ACC112 (cell line): Measurements from ENCODE around the gene HERC2.

ENCODE experiments used
- H2AFZ ChIP-seq: fragments of 200-600 bp; sonication (generic); one replicate; pipeline ENCODE4 v1.6.0; 2017; ENCODE audit warnings: antibody characterized with exemption, low read length; ENCODE audit not compliant: unreplicated experiment
- H3K27ac ChIP-seq: fragments of 200-600 bp; sonication (generic); 2 replicates; pipeline ENCODE4 v1.5.1; 2014; ENCODE audit warnings: low read depth, mild to moderate bottlenecking, antibody characterized with exemption, low read length, moderate library complexity
- H3K27me3 ChIP-seq: fragments of 200-600 bp; sonication (generic); 2 replicates; pipeline ENCODE4 v1.6.1; 2014; ENCODE audit warnings: mild to moderate bottlenecking, antibody characterized with exemption, low read length, moderate library complexity, mixed read lengths; ENCODE audit not compliant: insufficient read depth
- H3K36me3 ChIP-seq: fragments of 200-600 bp; sonication (generic); 2 replicates; pipeline ENCODE4 v1.6.1; 2016; ENCODE audit warnings: mild to moderate bottlenecking, antibody characterized with exemption, low read length, moderate library complexity, mixed read lengths; ENCODE audit not compliant: insufficient read depth
- H3K4me1 ChIP-seq: fragments of 200-600 bp; sonication (generic); one replicate; pipeline ENCODE4 v1.6.1; 2016; ENCODE audit warnings: low read length, mixed read lengths; ENCODE audit not compliant: insufficient read depth, unreplicated experiment, control insufficient read depth
- H3K4me3 ChIP-seq: fragments of 200-600 bp; sonication (generic); 2 replicates; pipeline ENCODE4 v1.5.1; 2014; ENCODE audit warnings: mild to moderate bottlenecking, low read depth, low read length
- H3K79me2 ChIP-seq: fragments of 200-600 bp; sonication (generic); one replicate; pipeline ENCODE4 v1.6.0; 2016; ENCODE audit warnings: low read length; ENCODE audit not compliant: control insufficient read depth, unreplicated experiment, insufficient read depth

Gene HERC2

GRCh38 chr15:28120359-28120640 lies 201.7 kb downstream of the HERC2 start:
- Histone ChIP-seq H3K27ac (no peak overlapping the region), H3K36me3 (0 out of 2 replicates have a peak, but pooled peaks cover 7% of the 10 kb centered on the region), H3K79me2 (no peaks in the 10 kb centered on the region), H3K4me3 (no peak overlapping the region), H3K27me3 (no peaks in the 10 kb centered on the region), H3K4me1 (peaks cover 3% of the 10 kb centered on the region), H2AFZ (no peak overlapping the region)

DNA sequence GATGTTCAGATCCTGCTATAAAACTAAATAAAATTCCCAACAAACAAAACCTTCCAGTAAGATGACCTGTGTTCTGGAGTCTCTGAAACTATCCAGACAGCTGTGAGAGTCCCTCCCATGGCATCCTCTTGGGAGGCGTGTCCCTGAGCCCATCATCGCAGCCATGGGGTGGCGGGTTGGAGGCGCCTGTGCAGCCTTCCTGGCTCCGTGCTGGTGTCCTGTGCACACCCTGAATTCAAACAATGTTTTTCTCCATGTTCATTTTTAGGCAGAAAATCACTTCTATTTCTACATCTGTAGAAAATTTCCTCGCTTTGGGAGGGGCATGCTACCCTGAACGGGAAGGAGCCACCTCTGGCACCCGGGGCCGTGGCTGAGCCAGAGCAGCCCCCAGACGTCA lies 203.4 kb downstream of the HERC2 start:
- Histone ChIP-seq H3K4me1 (peaks cover 3% of the 10 kb centered on the region), H3K4me3 (no peak overlapping the region), H3K27me3 (no peaks in the 10 kb centered on the region), H3K79me2 (no peaks in the 10 kb centered on the region), H2AFZ (no peak overlapping the region), H3K27ac (no peak overlapping the region), H3K36me3 (0 out of 2 replicates have a peak, but pooled peaks cover 10% of the 10 kb centered on the region)

- no peaks in the 10 kb centered on the region for H3K27me3 ChIP-seq
- peaks cover 3% of the 10 kb centered on the region for H3K4me1 ChIP-seq
- no peak overlapping the region for H3K27ac ChIP-seq
- H2AFZ ChIP-seq: no peak overlapping the region
- no peaks in the 10 kb centered on the region for H3K79me2 ChIP-seq
- no peak overlapping the region for H3K4me3 ChIP-seq
- H3K36me3 ChIP-seq: 0 out of 2 replicates have a peak, but pooled peaks cover 10% of the 10 kb centered on the region
These were observed 203.9 kb downstream of the HERC2 start for GRCh38 chr15:28118083-28118482.

- H2AFZ ChIP-seq: no peak overlapping the region
- peaks cover 3% of the 10 kb centered on the region for H3K4me1 ChIP-seq
- no peak overlapping the region for H3K4me3 ChIP-seq
- H3K27me3 ChIP-seq: no peaks in the 10 kb centered on the region
- no peaks in the 10 kb centered on the region for H3K79me2 ChIP-seq
- H3K36me3 ChIP-seq: 0 out of 2 replicates have a peak, but pooled peaks cover 10% of the 10 kb centered on the region
- H3K27ac ChIP-seq: no peak overlapping the region
These were observed 204.5 kb downstream of the HERC2 start for GRCh38 chr15:28117432-28117990.

DNA sequence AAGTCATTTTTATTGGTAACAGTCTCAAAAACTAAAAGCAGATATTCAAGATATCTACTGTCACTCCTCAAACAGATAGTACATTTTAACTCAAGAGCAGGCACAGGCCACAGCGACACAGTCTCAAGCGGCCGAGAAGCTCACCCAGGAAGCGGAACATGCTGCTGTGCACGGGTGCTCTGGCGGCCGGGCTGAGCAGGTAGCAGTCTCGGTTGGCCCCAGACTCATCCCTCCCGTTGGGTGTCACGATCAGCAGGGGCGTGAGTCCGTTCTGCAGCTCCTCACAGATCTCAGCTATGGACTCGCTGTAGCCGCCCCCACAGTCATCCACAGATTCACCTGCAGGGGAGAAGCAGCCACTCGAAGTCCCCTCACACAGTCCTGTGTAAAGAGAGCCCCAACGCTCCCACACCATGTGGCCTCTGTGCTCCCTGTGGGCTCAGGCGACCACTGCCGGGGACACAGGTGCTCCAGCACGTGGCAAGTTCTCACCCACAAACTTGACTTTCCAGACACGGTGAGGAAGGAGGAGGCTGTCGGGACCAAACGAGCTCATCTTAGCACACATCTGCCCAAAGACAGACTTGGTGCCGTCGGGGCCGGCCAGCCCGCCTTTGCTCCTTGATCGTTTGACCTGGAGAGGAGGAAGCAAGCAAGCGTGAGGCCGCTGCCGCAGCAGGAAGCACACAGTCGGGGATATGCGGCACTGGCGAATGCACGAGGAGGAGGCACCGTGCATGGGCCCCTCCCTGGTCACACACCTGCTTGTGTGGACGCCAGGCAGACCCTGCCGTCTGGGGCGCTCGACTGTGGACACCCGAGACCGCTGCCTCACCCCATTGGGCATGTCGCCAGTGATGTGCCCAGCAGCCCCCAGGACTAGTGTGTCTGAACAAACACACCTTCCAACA lies 205.2 kb downstream of the HERC2 start:
- peaks cover 3% of the 10 kb centered on the region for H3K4me1 ChIP-seq
- no peak overlapping the region for H3K27ac ChIP-seq
- no peaks in the 10 kb centered on the region for H3K27me3 ChIP-seq
- H3K4me3 ChIP-seq: no peak overlapping the region
- no peaks in the 10 kb centered on the region for H3K79me2 ChIP-seq
- H2AFZ ChIP-seq: no peak overlapping the region
- H3K36me3 ChIP-seq: peaks cover 11% of the 10 kb centered on the region; the same call in 1 of the 2 replicates

GRCh38 chr15:28115871-28116270 lies 206.1 kb downstream of the HERC2 start:
- H3K79me2 ChIP-seq: no peaks in the 10 kb centered on the region
- peaks cover 14% of the 10 kb centered on the region; the same call in 1 of the 2 replicates for H3K36me3 ChIP-seq
- H3K4me1 ChIP-seq: peaks cover 3% of the 10 kb centered on the region
- no peaks in the 10 kb centered on the region for H3K27me3 ChIP-seq
- no peak overlapping the region for H3K27ac ChIP-seq
- no peak overlapping the region for H3K4me3 ChIP-seq
- no peak overlapping the region for H2AFZ ChIP-seq

DNA sequence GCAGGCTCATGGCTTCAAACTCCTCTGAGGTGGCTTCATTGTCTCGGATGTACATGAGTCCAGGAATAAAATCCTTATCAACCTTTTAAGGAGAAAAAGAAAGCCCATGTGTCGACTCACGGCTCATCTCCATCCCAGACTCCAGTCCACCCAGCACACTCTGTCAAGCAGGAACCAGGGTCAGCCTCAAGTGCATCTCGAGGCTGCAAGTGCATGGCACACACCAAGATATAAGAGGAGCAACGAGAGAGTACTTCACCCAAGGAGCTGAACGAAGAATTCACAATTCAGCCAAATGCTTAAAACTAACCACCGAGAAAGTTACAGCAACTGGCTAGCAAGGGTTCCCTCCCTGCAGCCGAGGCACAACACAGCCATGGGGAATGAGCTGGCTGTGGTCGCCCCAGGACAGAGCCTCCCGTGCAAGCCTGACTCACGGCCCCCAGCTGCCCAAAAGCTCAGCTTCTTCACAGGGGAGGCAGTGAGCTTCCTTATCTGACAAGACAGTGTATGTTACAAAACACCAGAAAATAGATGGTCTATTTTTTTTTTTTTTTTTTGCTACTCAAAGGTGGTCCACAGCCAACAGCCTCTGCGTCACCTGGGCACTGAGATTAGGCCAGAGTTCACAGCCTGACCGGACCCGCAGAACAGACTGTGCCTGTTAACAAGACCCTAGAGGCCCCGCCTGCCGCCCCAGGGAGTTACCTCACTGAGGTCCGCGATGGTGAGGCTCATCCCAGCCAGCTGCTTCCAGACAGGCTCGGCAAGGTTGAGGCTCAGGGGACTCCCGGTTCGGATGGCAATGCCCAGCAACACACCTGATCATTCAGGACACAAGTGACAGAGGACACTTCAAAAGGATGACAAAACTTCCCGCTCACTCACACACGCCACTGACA lies 207.0 kb downstream of the HERC2 start:
- H3K27me3 ChIP-seq: no peaks in the 10 kb centered on the region
- no peaks in the 10 kb centered on the region for H3K79me2 ChIP-seq
- H3K4me3 ChIP-seq: no peak overlapping the region
- peaks cover 3% of the 10 kb centered on the region for H3K4me1 ChIP-seq
- peaks cover 10% of the 10 kb centered on the region; the same call in 1 of the 2 replicates for H3K36me3 ChIP-seq
- no peak overlapping the region for H3K27ac ChIP-seq
- H2AFZ ChIP-seq: no peak overlapping the region

DNA sequence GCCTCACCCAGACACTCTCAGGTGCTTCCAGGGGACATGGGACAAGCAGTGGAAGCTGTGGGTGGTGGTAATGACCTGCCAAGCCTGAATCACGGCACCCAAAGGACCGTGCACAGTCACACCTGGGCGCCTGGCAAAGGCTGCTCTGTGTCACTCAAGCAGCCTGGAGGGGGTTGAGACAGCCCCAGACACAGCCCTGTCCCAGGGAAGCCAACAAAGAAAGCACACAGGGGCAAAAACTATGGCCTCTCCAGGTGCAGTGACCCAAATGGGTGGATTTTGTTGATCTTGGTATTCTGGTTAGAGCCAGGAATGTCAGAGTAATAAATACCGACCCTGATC lies 207.9 kb downstream of the HERC2 start:
- no peaks in the 10 kb centered on the region for H3K79me2 ChIP-seq

DNA sequence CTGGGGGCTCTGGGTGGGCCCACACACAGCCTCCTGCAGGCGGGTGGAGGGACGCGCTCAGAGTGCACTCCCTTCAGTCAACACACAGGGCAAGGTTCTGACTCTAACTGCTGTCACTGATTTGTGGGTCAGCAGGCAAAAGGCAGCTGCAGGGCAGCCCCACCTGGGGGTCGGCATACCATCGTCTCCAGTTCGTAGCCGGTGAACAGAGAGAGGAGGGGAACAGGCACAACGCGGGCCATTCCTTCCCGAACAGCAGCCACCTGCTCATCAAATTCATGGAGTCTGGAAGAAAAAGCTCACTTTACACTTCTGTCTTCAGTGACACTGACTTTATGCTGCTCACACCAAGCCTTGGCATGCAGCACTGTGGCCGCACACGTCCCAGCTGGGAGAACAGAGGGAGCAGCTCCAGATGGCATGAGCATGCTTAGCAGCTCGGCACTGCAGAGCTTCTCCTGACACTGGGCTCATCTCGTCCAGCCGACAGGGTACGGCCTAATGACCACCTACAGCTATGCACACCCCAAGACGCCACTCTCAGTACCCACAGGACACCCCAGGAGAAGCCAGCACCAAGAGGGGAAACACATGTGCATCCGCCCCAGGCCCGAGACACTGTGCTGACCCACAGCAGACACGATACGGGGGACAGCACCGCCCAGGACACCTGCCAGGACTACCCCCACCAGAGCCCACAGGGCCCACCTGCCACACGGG lies 208.4 kb downstream of the HERC2 start:
- peaks cover 8% of the 10 kb centered on the region; the same call in 1 of the 2 replicates for H3K36me3 ChIP-seq
- no peak overlapping the region for H3K27ac ChIP-seq

More for the DNA sequence above, 207.9 kb downstream of the HERC2 start:
- Histone ChIP-seq H3K4me3 (no peak overlapping the region), H3K27me3 (no peaks in the 10 kb centered on the region), H3K36me3 (peaks cover 8% of the 10 kb centered on the region; the same call in 1 of the 2 replicates), H3K27ac (no peak overlapping the region), H2AFZ (no peak overlapping the region), H3K4me1 (no peaks in the 10 kb centered on the region)

DNA sequence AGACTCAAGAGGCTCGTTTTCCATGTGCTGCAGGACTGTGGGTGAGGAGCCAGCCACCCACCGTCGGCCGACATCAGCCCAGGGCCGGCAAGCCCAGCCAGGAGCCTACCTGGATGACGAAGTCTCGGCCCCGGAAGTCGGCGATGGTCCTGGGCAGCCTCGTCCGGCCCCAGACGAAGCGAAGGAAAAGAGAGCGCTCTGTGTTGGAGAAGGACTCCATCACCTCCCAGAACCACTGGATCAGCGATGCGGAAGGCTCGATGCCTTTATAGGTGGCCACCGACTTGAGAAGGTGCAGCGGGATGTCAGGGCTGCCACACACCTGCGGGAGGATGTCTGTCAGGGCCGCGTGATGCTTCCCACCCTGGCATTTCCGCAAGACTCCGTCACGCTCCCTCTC lies 209.0 kb downstream of the HERC2 start:
- no peaks in the 10 kb centered on the region for H3K27me3 ChIP-seq
- H3K27ac ChIP-seq: no peak overlapping the region
- H3K79me2 ChIP-seq: no peaks in the 10 kb centered on the region
- no peaks in the 10 kb centered on the region for H3K4me1 ChIP-seq
- peaks cover 8% of the 10 kb centered on the region; the same call in 1 of the 2 replicates for H3K36me3 ChIP-seq
- H2AFZ ChIP-seq: no peak overlapping the region
- no peak overlapping the region for H3K4me3 ChIP-seq

More for the DNA sequence above, 208.4 kb downstream of the HERC2 start:
- Histone ChIP-seq H3K4me3 (no peak overlapping the region), H3K4me1 (no peaks in the 10 kb centered on the region), H3K27me3 (no peaks in the 10 kb centered on the region), H3K79me2 (no peaks in the 10 kb centered on the region), H2AFZ (no peak overlapping the region)
